Glomerular visceral epithelial cell (primary cell): Measurements from ENCODE around the gene ECSIT.
"Not testable (repeated sequence)": the region's sequence is repeated elsewhere in the genome, so short reads cannot be mapped to it uniquely, and the experiment has no call there.

Experiments used
- DNase-seq: peaks from one replicate; pipeline ENCODE4 v3.0.0-alpha.2; 2016; ENCODE audit errors: extremely low spot score

Gene ECSIT

GRCh38 chr19:11478167-11479089, 50.5 kb downstream of the ECSIT start:
- DNase-seq = no peak

DNA sequence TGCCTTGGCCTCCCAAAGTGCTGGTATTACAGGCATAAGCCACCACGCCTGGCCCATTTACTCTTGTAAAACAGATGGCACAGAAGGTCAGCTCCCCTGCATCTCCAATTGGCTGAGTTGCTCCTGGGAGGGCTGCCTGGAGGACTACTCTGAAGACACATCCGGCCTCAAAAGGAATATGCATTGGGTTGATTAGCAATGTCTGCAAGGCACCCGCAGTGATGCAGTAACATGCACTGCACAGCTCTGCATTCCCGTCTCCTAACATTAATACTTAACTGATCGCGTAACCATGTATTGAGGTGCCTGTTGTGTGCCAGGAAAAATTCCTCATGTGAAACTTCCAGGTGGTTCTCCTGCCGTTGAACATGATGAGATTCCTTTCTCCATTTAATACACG, 53.1 kb downstream of the ECSIT start:
- DNase-seq = peak; percentile 28

- not testable (repeated sequence) for DNase-seq
Observed at GRCh38 chr19:11475343-11475742, 53.6 kb downstream of the ECSIT start.

DNA sequence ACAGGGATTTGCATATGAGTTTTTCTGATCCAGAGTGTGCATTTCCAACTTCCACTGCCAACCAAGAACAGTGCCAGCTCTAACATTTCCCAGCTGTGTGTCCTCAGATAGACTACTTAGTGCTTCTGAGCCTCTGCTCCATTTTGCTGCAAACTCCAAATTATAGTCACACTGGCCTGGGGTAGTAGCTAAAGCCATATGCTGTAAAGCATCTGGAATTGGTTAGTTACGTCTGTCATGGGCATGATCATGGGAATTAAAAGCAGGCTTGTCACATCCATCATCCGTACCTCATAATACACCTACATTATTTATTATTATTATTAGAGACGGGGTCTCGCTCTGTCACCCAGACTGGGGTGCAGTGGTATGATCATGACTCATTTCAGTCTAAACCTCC, 55.2 kb downstream of the ECSIT start:
- DNase-seq = no peak

DNA sequence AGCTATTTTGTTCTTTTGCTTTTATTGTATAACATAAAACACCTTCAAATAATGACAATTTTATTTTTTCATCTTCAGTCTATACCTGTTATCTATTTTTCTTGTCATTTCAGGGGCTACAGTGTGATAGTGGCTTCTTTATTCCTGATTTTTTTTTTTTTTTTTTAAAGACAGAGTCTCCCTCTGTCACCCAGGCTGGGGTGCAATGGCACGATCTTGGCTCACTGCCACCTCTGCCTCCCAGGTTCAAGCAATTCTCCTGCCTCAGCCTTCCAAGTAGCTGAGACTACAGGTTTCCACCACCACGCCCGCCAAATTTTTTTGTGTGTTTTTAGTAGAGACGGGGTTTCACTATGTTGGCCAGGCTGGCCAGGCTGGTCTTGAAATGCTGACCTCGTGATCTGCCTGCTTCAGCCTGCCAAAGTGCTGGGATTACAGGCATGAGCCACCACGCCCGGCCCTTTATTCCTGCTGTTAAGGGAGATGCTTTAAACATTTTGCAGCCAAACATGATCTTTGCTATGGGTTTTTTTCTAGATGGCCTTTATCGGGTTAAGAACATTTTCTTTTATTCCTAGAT, 60.6 kb downstream of the ECSIT start:
- DNase-seq = not testable (repeated sequence)

DNA sequence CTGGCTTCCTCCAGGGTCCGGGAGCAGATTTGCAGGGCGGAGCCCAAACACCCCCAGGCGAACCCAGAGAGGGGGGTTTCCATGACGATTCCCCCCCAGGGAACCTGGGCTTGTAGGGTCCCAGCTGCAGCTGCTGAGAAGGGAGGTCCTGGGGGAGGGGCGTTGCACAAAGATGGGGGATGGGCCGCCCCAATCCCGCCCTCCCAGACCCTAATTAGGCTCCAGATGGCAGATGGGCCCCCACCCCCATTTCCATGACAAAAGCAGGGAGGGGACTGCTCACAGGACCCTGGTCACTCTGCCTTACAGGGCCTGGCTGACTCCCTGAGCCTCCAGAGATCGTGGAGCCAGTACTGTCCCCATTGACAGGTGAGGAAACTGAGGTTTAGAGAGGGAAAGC, 63.3 kb downstream of the ECSIT start:
- DNase-seq = no peak

- no peak for DNase-seq
Observed at GRCh38 chr19:11464333-11465265, 64.3 kb downstream of the ECSIT start.

- no peak for DNase-seq
Observed at GRCh38 chr19:11463391-11463790, 65.5 kb downstream of the ECSIT start.

DNA sequence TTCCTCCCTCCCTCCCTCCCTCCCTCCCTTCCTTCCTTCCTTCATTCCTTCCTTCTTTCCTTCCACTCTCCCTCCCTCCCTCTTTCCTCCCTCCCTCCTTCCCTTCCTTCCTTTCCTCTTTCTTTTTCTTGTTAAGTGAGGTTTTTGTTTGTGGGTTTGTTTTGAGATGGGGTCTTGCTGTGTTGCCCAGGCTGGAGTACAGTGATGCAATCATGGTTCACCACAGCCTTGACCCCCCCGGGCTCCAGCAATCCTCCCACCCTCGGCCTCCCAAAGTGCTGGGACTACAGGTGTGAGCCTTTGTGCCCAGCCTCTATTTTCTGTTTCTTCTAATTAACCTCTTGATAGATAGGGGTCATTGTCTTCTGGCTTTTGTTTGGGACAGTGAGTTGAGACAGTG, 67.5 kb downstream of the ECSIT start:
- no peak for DNase-seq

GRCh38 chr19:11460207-11460606, 68.7 kb downstream of the ECSIT start:
- DNase-seq = no peak

DNA sequence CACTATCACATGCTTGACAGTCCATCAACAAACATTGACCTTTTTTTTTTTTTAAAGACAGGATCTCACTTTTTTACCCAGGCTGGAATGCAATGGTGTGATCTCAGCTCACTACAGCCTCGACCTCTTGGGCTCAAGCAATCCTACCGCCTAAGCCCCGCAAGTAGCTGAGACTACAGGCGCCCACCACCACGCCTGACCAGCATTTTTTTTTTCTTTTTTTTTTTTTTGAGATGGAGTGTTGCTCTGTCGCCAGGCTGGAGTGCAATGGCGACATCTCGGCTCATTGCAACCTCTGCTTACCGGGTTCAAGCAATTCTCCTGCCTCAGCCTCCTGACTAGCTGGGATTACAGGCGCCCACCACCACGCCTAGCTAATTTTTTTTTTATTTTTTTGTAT, 70.0 kb downstream of the ECSIT start:
- not testable (repeated sequence) for DNase-seq

DNA sequence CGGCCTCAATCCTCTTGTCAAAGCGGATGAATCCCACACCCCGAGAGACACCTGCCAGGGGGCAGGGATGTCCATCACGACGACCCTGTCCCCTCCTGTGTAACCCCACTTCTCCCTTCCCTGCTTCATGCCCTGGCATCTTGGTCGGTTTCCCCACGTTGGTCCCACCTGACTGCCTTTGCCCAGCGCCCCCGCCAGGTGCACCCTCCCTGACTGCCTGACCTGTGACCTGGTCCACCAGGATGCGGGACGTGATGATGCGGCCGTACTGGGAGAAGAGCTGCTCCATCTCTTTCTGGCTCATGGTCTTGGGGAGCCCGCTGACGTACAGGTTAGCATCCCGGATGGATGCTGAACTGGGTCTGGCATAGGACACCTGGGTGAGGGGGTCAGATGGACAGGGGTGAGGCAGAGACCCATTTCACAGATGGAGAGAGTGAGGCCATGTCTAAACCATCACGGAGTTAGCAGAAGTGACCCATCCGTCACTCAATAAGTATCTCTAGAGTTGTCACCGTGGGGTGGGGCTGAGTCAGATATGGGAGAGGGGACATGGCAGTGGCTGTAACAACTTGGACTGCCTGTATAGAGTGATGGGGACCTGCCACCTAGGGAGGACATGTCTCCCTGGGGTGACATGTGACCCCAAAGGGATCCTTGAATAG, 70.6 kb downstream of the ECSIT start:
- DNase-seq = no peak

- no peak for DNase-seq
Observed at GRCh38 chr19:11457831-11458230, 71.1 kb downstream of the ECSIT start.

DNA sequence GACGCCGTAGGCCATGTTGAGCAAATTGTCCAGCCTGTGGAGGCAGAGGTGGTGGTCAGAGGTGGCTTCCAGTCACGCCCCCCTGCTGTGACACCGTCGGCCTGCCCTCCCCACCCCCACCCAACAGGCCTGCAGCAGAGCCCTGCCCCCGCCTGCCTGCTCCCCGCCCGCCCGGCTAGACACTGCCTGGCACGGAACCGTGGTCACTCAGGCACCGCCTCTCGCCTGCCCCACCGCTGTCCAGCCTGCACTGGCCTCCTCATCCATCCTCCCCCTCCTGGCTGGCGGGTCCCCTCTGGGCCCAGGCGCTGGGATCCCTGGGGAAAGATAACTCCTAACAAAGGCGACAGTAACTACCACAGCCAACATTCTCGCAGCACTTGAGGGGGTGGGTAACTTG, 71.8 kb downstream of the ECSIT start:
- no peak for DNase-seq

DNA sequence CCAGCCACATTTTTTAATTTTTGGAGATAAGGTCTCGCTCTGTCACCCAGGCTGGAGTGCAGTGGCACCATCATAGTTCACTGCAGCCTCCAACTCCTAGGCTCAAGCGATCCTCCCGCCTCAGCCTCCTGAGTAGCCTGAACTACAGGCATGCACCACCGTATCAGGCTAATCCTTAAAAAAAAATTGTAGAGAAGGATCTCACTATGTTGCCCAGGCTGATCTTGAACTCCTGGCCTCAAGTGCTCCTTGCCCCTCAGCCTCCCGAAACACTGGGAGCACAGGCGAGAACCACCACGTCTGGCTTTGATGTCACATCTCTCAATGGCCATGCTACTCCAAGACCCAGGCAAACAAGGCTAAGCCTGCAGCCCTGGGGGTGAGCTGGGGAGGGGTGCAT, 72.3 kb downstream of the ECSIT start:
- DNase-seq = no peak
